ENCODE results near the gene HELZ2. TPM values are rescaled to one million over a fixed set of nuclear protein-coding genes. Genes with fewer than 3 reads are reported as not detected.

Gene HELZ2
- total RNA-seq, 4 donors from 2014 or later: 24.3 to 45.5 (median 36.0) TPM

DNA sequence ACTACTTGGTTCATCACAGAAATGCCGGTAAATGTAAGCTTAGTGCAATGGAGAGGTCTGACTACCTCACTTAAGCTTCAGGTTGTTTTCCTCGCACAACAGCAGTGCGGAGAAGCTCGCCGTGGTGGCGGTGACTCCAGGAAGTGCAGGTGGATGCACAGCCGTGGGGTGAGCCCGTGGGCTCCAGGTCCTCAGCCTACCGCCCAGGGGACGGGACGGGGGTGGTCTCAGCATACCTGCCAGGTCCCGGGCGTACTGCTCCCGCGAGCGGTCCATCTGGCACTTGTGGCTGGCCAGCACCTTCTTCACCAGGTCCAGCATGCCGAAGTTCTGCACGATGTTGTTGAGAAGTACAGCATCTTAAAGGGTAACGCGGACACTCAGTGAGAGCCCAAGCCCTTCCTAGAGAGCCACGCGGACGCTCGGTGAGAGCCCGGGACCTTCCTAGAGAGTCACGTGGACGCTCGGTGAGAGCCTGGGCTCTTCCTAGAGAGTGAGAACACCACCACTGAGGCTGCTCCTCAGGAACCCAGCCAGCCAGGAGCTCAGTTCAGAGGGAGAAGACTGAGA lies 17.8 kb upstream of the HELZ2 start:
- intact Hi-C loops (cut with DNase I): no loop called here
- H3K9me3 ChIP-seq: no peaks in the 10 kb centered on the region

DNA sequence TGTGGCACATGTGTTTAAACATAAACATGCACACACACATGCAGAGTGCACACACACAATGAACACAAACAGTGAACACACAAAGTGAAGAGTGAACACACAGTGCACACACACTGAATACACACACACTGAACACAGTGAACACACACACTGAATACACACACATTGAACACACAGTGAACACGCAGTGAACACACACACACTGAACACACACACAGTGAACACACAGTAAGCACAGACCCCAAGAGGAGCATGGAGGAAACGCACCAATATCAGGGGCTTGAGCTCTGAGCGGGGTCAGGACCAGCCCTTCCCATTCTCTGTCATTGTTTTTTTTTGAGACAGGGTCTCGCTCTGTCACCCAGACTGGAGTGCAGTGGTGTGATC lies 17.1 kb upstream of the HELZ2 start:
- no peaks in the 10 kb centered on the region for H3K27me3 ChIP-seq
- no peak for DNase-seq
- H3K36me3 ChIP-seq: peaks cover 45 to 51% of the 10 kb centered on the region in 2 donors
- H3K4me1 ChIP-seq: no peaks in the 10 kb centered on the region
- intact Hi-C loops (cut with DNase I): no loop called here
- no peak for TF ChIP-seq POLR2A (IDR thresholded peaks at IDR 0.05)
- TF ChIP-seq, protein P1, sequence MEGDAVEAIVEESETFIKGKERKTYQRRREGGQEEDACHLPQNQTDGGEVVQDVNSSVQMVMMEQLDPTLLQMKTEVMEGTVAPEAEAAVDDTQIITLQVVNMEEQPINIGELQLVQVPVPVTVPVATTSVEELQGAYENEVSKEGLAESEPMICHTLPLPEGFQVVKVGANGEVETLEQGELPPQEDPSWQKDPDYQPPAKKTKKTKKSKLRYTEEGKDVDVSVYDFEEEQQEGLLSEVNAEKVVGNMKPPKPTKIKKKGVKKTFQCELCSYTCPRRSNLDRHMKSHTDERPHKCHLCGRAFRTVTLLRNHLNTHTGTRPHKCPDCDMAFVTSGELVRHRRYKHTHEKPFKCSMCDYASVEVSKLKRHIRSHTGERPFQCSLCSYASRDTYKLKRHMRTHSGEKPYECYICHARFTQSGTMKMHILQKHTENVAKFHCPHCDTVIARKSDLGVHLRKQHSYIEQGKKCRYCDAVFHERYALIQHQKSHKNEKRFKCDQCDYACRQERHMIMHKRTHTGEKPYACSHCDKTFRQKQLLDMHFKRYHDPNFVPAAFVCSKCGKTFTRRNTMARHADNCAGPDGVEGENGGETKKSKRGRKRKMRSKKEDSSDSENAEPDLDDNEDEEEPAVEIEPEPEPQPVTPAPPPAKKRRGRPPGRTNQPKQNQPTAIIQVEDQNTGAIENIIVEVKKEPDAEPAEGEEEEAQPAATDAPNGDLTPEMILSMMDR (IDR thresholded peaks at IDR 0.05): no peak
- no peak overlapping the region for H3K27ac ChIP-seq
- H3K4me3 ChIP-seq (replicated peaks in 1 of 3): no peak overlapping the region
- H3K9me3 ChIP-seq: no peaks in the 10 kb centered on the region
- 96 to 97% methylated on average over 4 of the region's 4 CpGs for WGBS, 2 donors

More for the DNA sequence above, 17.8 kb upstream of the HELZ2 start:
- no peak for TF ChIP-seq POLR2A (IDR thresholded peaks at IDR 0.05)
- TF ChIP-seq, protein P1 (IDR thresholded peaks at IDR 0.05): no peak
- H3K4me1 ChIP-seq: no peaks in the 10 kb centered on the region
- H3K4me3 ChIP-seq (replicated peaks in 1 of 3): no peak overlapping the region
- H3K36me3 ChIP-seq: peaks cover 45 to 51% of the 10 kb centered on the region in 2 donors
- H3K27ac ChIP-seq: no peak overlapping the region
- H3K27me3 ChIP-seq: no peaks in the 10 kb centered on the region
- DNase-seq: no peak
- WGBS, 2 donors: 95% methylated on average over 14 to 20 of the region's 28 CpGs

DNA sequence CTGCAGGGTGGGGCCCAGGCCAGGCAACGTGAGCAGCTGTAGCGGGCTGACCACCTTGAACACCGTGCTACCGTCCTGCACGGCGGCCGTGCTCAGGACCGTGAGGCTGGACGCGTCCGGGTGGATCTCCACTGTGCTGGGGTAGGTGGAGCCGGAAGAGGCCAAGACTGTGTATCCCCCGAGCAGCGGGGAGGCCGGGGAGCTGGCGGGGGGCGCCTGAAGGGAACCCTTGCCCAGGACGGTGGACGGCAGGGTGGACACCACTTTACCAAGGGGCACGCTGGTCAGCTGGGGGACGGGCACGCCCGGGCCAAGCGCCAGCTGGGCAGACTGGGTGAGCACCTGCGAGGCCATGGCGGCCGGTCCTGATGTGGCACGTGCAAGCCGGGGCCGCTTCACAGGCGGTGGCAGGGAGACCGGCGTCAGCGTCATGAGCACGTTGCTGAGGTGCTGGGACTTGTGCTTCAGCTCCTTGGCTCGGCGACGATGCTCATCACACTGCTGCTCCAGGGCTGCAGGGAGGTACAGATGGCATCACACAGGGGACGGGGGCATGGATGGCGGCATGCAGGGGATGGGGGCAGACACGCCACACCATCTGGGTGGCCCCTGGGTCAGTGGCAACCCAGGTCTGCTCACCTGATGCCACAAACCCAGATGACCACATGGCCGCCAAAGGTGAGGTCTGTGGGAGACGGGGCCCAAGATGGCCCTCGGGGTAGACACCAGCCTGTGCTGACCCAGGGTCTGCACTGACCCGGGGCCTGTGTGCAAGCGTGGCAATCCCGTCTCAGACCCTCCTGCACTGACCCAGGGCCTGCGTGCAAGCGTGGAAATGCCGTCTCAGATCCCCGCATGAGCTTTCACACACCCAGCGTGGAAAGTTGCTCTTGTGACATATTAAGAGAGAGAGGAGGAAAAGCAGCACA lies 16.4 kb upstream of the HELZ2 start:
- H3K4me1 ChIP-seq: no peaks in the 10 kb centered on the region
- no peaks in the 10 kb centered on the region for H3K27me3 ChIP-seq
- H3K36me3 ChIP-seq: peaks cover 42 to 45% of the 10 kb centered on the region in 2 donors
- no peak for DNase-seq
- intact Hi-C loops (cut with DNase I): no loop called here
- H3K27ac ChIP-seq: no peak overlapping the region
- H3K4me3 ChIP-seq (replicated peaks in 1 of 3): no peak overlapping the region
- 89 to 97% methylated on average over 24 to 47 of the region's 52 CpGs for WGBS, 2 donors
- TF ChIP-seq, protein P1 (IDR thresholded peaks at IDR 0.05): no peak
- TF ChIP-seq POLR2A (IDR thresholded peaks at IDR 0.05): no peak
- H3K9me3 ChIP-seq: no peaks in the 10 kb centered on the region

DNA sequence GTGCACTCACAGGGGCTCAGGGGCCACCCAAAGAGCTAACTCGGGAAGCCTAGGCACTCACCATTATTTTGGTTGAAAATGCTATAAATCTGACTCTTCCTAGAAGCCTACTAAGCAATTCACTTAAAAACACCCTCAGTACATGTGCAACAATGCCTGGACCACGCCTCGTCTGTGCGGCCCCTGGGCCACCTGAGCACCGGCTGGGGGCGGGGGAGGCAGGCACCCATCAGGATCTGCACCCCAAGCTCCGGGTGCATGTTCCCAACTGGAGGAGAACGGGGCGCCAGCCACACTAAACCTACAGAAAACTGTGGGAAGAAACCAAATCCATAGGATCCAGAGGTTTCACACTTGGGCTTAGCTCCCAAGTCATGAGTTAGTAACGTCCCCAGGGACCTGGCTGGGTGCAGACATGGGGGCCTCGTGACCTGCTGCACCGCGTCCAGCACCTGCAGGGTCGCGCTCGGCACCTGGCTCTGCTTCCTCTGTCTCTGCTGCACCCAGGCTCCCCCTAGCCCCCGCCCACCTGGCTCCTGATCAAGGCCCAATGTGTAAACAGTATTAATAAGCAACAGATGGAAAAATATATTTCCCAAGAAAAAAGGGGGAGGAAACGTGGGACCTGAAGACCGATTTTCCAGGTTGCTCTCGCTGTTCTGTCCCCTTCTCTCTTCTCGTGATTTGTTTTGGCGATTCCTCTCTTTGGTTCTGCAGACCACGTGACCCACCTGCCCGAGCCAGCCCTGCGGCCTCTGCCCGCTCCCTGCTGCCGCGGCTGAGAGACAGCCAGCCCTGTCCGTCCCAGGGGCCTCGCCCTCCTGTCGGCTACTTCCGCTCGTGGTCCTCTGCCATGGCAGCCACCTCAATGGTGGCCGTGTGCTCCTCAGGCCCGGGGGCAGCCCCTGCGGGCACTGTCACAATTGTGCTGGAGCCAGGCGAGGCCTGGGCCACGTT lies 15.5 kb upstream of the HELZ2 start:
- DNase-seq: no peak
- Histone ChIP-seq H3K4me1 (no peaks in the 10 kb centered on the region), H3K27me3 (no peaks in the 10 kb centered on the region), H3K36me3 (peaks cover 37 to 39% of the 10 kb centered on the region in 2 donors), H3K9me3 (no peaks in the 10 kb centered on the region), H3K4me3 (replicated peaks in 1 of 3) (no peak overlapping the region), H3K27ac (no peak overlapping the region)
- intact Hi-C loops (cut with DNase I): no loop called here
- WGBS, 2 donors: 89 to 93% methylated on average over 35 to 37 of the region's 38 CpGs
- TF ChIP-seq, protein P1 (IDR thresholded peaks at IDR 0.05): no peak
- TF ChIP-seq POLR2A (IDR thresholded peaks at IDR 0.05): no peak
